ENCODE measurements around the gene ZNF679.
"Not testable (repeated sequence)": the region's sequence is repeated elsewhere in the genome, so short reads cannot be mapped to it uniquely, and the experiment has no call there.

The ZNF679 gene

DNA sequence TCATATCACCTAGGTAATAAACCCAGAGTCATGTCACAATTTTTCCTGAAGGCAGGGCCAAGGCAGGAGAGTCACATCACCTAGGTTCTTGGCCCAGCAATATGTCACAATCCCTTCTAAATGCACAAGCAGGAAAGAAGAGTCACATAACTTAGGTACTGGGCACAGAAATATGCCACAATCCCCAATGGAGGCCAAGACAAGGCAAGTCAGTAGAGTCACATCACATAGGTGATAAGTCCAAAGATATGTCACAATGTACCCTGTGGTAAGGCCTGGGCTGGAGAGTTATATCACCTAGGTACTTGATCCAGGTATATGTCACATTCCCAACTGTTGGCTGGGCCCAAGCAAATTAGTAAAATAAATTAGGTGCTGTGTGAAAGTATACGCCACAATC, at the start of gene ZNF679:
ZNF679 (plus strand) TSS at position 301 of the 400 bp plus-strand sequence. CDS start 20,644 bp downstream, outside the sequence.
- not testable (repeated sequence) for DNase-seq (ENCODE audit: low read depth)

DNA sequence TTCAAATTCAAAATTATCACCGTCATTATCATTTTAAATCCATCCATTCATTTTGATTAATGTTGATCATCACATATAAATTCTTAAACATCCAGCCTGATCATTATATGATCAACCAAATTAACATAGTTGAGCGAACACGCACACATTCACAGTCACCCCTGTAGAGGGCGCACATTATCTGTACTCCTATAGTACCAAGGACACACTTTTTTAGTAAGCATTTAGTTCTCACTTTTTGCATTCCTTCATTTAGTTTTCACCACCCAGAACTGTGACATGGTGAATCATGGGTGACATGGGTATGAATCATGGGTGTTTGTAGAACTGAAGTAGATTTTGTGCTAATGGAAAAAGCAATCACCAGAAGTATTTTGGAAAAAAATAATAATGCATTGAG, 47.3 kb upstream of the ZNF679 start:
- DNase-seq (ENCODE audit: low read depth), result no peak

GRCh38 chr7:64181586-64181985, 46.7 kb upstream of the ZNF679 start:
- no peak for DNase-seq (ENCODE audit: low read depth)

- DNase-seq (ENCODE audit: low read depth), result no peak
Observed at GRCh38 chr7:64182036-64182790, 46.1 kb upstream of the ZNF679 start.

DNA sequence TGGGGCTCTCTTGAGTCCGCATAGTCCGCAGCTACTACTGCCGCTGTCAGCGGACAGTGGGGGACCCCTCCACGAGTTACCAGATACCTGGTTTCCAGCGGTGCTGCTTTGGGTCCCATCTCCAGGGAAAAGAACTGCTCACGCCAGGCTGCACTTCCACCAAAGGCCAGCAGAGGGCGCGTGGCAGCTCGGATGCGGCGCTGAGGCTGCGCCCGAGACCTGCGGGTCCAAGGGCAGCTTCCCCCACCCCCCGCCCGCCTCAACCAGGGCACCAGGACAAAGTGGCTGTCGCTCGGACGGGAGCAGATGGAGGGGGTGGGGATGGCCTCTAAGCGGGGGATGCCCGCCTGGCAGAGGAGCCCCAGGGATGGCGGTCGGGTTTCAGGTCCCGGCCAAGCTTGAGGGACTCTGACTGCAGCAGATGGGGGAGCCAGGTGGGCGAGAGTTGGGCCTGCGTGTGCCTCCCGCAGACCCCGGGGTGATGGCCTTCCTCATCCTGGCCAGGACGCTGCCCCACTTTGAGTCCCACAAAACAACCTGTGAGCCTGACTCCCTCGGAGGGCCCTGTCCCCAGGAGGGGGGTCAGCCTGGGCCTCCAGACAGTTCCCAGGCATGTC, 45.0 kb upstream of the ZNF679 start:
- peak; percentile 32 for DNase-seq (ENCODE audit: low read depth)

- DNase-seq (ENCODE audit: low read depth), result no peak
Observed at GRCh38 chr7:64183827-64184372, 44.4 kb upstream of the ZNF679 start.

GRCh38 chr7:64184376-64184775, 43.9 kb upstream of the ZNF679 start:
- DNase-seq (ENCODE audit: low read depth), result no peak

DNA sequence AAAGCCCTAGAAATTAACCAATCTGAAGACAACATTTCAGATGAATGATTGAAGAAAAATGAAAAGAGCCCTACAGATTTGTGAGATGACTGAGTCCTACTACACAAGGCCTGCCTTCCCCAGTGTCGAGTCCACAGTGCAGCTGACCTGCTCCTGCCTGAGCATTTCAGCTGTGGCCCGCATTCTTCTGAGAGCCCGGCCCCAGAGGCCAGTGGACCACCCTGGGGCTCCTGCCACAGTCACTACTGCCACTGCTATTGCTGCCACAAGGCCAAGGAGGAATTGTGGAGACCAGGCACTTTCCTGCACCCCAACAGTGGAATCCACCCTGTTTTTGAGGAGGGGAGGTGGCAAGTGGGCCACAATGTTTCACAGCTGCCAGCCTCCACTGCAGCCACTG, 40.9 kb upstream of the ZNF679 start:
- no peak for DNase-seq (ENCODE audit: low read depth)

DNA sequence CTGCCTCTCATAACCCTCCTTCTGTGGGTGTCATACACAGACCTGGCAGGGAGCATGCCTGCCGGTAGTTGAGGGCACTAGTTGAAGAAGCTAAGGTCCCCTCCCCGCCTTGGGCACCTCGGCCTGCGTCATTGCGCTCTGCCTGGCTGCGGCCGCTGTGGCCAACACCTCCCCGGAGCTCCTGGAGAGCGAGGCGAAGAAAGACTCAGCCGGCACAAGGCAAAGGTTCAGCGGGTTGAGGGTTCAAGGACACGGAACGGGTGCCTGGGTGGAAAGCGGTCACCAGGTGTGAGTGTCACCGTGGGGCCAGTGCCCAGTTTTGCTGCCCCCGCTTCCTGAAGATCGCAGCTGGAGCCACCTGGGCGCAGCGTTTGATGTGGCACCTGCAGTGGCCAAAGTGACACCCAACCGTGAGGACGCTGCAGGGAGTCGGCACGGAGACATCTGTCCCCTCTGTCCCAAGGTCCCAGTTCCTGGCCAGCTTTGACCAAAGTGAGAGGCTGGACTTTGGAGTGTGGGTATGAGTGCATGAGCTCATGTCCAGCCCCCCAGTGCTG, 36.0 kb upstream of the ZNF679 start:
- DNase-seq (ENCODE audit: low read depth), result no peak

GRCh38 chr7:64192775-64193174, 35.5 kb upstream of the ZNF679 start:
- no peak for DNase-seq (ENCODE audit: low read depth)

DNA sequence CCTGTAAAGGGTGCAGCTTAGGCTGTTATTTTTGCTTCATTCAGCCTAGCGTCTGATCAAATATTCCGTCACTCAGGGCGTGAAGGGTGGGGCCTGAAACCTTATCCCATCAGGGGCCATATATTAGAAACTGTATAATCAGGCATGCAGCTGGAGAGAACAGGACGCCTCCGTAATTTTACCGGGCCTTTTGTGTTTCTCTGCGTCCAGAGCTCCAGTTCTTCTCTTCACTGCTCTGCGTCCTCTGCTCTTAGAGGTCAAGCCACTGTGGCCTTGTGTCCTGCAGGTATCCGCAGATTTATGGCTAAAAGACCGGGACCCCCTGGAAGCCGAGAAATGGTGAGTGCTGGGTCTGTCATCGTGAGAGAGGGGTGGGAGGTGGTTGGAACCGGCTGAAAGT, 21.4 kb upstream of the ZNF679 start, which contains the start of gene ZNF735:
ZNF735 (plus strand) TSS at position 301 of the 400 bp plus-strand sequence; CDS start at position 301, 0 bp downstream.
- no peak for DNase-seq (ENCODE audit: low read depth)

DNA sequence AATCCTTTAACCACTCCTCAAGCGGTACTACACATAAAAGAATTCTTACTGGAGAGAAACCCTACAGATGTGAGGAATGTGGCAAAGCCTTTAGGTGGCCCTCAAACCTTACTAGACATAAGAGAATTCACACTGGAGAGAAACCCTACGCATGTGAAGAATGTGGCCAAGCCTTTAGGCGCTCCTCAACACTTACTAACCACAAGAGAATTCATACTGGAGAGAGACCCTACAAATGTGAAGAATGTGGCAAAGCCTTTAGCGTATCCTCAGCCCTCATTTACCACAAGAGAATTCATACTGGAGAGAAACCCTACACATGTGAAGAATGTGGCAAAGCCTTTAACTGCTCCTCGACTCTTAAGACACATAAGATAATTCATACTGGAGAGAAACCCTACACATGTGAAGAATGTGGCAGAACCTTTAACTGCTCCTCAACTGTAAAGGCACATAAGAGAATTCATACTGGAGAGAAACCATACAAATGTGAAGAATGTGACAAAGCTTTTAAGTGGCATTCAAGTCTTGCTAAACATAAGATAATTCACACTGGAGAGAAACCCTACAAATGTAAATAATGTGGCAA, 8.5 kb upstream of the ZNF679 start:
- DNase-seq (ENCODE audit: low read depth), result not testable (repeated sequence)

GRCh38 chr7:64223366-64223765, 4.9 kb upstream of the ZNF679 start:
- no peak for DNase-seq (ENCODE audit: low read depth)

DNA sequence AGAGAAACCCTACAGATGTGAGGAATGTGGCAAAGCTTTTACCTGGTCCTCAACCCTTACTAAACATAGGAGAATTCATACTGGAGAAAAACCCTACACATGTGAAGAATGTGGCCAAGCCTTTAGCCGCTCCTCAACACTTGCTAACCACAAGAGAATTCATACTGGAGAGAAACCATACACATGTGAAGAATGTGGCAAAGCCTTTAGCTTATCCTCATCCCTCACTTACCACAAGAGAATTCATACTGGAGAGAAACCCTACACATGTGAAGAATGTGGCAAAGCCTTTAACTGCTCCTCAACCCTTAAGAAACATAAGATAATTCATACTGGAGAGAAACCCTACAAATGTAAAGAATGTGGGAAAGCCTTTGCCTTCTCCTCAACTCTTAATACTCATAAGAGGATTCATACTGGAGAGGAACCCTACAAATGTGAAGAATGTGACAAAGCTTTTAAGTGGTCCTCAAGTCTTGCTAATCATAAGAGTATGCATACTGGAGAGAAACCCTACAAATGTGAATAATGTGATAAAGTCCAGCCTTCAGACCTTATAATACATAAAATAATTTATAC, 38.2 kb downstream of the ZNF679 start:
- DNase-seq (ENCODE audit: low read depth), result no peak

GRCh38 chr7:64277630-64278029, 49.4 kb downstream of the ZNF679 start:
- no peak for DNase-seq (ENCODE audit: low read depth)

DNA sequence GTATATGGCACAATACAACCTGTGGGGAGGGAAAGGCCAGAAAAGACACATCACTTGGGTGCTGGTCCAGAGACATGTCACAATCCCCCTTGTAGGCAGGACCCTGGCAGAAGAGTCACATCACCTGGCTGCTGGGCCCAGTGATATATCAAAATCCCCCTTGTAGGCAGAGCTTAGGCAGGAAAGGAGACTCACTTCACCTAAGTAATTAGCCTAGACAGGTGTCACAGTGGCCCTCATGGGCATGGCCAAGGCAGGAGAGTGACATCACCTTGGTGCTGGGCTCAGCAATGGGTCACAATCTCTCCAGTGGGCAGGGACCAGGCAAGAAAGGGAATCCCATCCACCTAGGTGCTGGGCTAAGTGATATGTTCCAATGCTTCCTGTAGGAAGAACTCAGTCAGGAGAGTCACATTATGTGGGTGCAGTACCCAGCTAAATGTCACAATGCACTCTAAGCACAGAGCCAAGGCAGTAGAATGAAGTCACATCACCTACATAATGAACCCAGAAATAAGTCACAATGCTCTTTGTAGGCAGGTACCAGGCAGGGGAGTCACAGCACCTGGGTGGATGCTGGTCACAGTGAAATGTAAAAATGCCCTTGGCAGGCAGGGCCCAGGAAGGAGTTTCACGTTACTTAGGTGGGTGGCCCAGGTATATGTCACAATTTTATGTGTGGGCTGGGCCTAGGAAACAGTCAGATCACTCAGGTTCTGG, 66.6 kb downstream of the ZNF679 start:
- no peak for DNase-seq (ENCODE audit: low read depth)

DNA sequence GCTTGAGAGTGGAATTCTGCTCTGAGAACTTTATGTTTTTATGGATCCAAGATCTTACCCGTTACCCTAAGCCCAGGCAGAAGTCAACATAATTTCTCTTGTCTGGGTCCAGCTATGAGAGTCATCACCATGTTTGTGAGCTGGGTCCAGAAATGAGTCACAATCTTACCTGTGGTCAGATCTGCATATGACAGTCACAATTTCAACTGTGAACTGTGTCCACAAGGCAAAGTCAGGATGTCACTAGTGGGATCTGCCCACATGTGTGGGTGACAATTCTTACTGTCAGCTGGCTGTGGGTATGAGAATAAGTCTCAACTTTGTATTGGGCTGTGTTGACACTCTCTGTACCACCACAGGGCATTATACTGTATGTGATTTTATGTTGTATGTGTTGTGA, 69.1 kb downstream of the ZNF679 start:
- not testable (repeated sequence) for DNase-seq (ENCODE audit: low read depth)

DNA sequence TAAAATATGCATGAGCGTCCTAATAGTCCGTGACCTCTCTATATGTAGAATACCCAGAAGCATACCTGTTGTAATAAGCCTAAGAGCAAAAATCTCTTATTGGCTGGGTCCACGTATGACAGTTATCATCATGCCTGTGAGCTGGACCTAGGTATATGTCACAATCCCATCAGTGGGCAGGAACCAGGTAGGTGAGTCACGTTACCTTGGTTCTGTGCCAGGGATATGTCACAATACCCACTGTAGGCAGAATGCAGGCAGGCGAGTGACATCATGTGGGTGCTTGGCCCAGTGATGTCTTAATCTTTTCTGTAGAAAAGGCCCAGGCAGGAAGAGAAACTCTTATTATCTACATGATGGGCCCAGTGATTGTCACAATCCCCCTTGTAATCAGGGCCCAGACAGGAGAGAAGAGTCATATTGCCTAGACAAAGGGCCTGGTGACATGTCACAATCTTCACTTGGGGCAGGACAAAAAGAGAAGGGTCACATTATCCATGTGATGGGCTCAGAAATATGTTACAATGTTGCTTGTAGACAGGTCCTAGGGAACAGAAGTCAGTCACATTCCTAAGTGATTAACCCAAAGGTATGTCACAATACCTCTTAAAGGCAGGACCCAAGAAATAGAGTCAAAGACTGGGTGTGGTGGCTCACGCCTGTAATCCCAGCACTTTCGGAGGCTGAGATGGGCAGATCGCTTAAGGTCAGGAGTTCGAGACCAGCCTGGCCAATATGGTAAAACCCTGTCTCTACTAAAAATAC, 72.5 kb downstream of the ZNF679 start:
- DNase-seq (ENCODE audit: low read depth), result no peak

- peak; percentile 73 for DNase-seq (ENCODE audit: low read depth)
Observed at GRCh38 chr7:64307254-64308015, 79.2 kb downstream of the ZNF679 start.

GRCh38 chr7:64308016-64308270, 79.7 kb downstream of the ZNF679 start:
- no peak for DNase-seq (ENCODE audit: low read depth)
